ENCODE measurements around the gene PTPRM.

GRCh38 chr18:7931763-7932162 lies 364.6 kb downstream of the PTPRM start:
- TF ChIP-seq, protein P1, sequence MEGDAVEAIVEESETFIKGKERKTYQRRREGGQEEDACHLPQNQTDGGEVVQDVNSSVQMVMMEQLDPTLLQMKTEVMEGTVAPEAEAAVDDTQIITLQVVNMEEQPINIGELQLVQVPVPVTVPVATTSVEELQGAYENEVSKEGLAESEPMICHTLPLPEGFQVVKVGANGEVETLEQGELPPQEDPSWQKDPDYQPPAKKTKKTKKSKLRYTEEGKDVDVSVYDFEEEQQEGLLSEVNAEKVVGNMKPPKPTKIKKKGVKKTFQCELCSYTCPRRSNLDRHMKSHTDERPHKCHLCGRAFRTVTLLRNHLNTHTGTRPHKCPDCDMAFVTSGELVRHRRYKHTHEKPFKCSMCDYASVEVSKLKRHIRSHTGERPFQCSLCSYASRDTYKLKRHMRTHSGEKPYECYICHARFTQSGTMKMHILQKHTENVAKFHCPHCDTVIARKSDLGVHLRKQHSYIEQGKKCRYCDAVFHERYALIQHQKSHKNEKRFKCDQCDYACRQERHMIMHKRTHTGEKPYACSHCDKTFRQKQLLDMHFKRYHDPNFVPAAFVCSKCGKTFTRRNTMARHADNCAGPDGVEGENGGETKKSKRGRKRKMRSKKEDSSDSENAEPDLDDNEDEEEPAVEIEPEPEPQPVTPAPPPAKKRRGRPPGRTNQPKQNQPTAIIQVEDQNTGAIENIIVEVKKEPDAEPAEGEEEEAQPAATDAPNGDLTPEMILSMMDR (IDR thresholded peaks at IDR 0.05; ENCODE audit: low read depth, low read length): no peak
- TF ChIP-seq MAX (IDR thresholded peaks at IDR 0.05; ENCODE audit: low read depth, low read length): no peak
- no peak for TF ChIP-seq POLR2A (IDR thresholded peaks at IDR 0.05; ENCODE audit: extremely low read depth, insufficient read length)
